HepG2 (cell line): ENCODE results near the gene SBNO2. TPM values are rescaled to one million over a fixed set of nuclear protein-coding genes. Genes with fewer than 3 reads are reported as not detected.
A peak's percentile ranks its signal among the peaks of the same experiment; 100 is the strongest.

Source experiments
- ELF1 ChIP-seq: sonication (generic); formaldehyde crosslinking; IDR thresholded peaks from 2 replicates; pipeline ENCODE4 v1.4.0; 2020; ENCODE audit warnings: missing genetic modification reagents
- JUND ChIP-seq: sonication (generic); formaldehyde crosslinking; IDR thresholded peaks from 2 replicates; pipeline ENCODE4 v1.8.0; 2022; ENCODE audit warnings: mild to moderate bottlenecking, missing genetic modification reagents
- KDM1A ChIP-seq: IDR thresholded peaks from 2 replicates; pipeline ENCODE4 v1.6.1; 2016; ENCODE audit warnings: missing compliant biosample characterization
- LCORL ChIP-seq, 2 experiments: fragments of 450-650 bp in 1 of 2; sonication (generic) in 1 of 2; formaldehyde crosslinking in 1 of 2; IDR thresholded peaks; 2 replicates each; pipeline versions ENCODE4 v1.5.0 to v1.6.1; 2017 to 2020; ENCODE audit warnings: antibody characterized with exemption in 1 of 2, missing genetic modification reagents in 1 of 2
- MAFK ChIP-seq, 2 experiments: IDR thresholded peaks in 1 of 2; conservative IDR thresholded peaks in 1 of 2; 2 replicates each; pipeline ENCODE4 v1.6.1; 2011; ENCODE audit warnings: improper control_type of control experiment in 2 of 2, low read length in 2 of 2
- MYNN ChIP-seq: sonication (generic); formaldehyde crosslinking; IDR thresholded peaks from 2 replicates; pipeline ENCODE4 v1.4.0; 2020; ENCODE audit warnings: mild to moderate bottlenecking, low read depth, missing genetic modification reagents
- NONO ChIP-seq, 2 experiments: fragments of 450-650 bp in 1 of 2; sonication (generic) in 1 of 2; formaldehyde crosslinking in 1 of 2; IDR thresholded peaks in 1 of 2; conservative IDR thresholded peaks in 1 of 2; 2 replicates each; pipeline versions ENCODE4 v1.6.1 to v1.8.0; 2017 to 2022; ENCODE audit warnings: mild to moderate bottlenecking in 1 of 2, missing genetic modification reagents in 1 of 2, moderate library complexity in 1 of 2
- PITX1 ChIP-seq: sonication (generic); formaldehyde crosslinking; IDR thresholded peaks from 2 replicates; pipeline ENCODE4 v1.5.1; 2020; ENCODE audit warnings: mild to moderate bottlenecking, missing genetic modification reagents
- RARA ChIP-seq: IDR thresholded peaks from 2 replicates; pipeline ENCODE4 v1.6.1; 2016; ENCODE audit warnings: missing genetic modification reagents, missing compliant biosample characterization
- SALL1 ChIP-seq: sonication (generic); formaldehyde crosslinking; IDR thresholded peaks from 2 replicates; pipeline ENCODE4 v1.8.0; 2022; ENCODE audit warnings: mild to moderate bottlenecking, missing genetic modification reagents
- SETDB1 ChIP-seq: sonication (generic); formaldehyde crosslinking; IDR thresholded peaks from 2 replicates; pipeline ENCODE4 v1.5.1; 2020; ENCODE audit warnings: missing genetic modification reagents, mild to moderate bottlenecking, borderline replicate concordance
- ZNF180 ChIP-seq: sonication (generic); formaldehyde crosslinking; IDR thresholded peaks from 2 replicates; pipeline ENCODE4 v1.4.0; 2020; ENCODE audit warnings: low read depth, missing genetic modification reagents, borderline replicate concordance
- ZNF263 ChIP-seq: sonication (generic); formaldehyde crosslinking; IDR thresholded peaks from 2 replicates; pipeline ENCODE4 v1.4.0; 2020; ENCODE audit warnings: missing genetic modification reagents
- ZNF333 ChIP-seq: sonication (generic); formaldehyde crosslinking; IDR thresholded peaks from 2 replicates; pipeline ENCODE4 v1.4.0; 2020; ENCODE audit warnings: mild to moderate bottlenecking, missing genetic modification reagents, borderline replicate concordance
- ZNF713 ChIP-seq: sonication (generic); formaldehyde crosslinking; IDR thresholded peaks from 2 replicates; pipeline ENCODE4 v1.4.0; 2020; ENCODE audit warnings: mild to moderate bottlenecking, missing genetic modification reagents
- polyA plus RNA-seq, 8 experiments: library from polyadenylated mRNA; depleted of rRNA in 3 of 8; stranded (reverse) in 7 of 8; unstranded in 1 of 8; fragments of >200 nt; fragmentation: Illumina TruSeq in 4 of 8; extraction: Trizol in 4 of 8; gene quantifications; 2 replicates each; pipeline versions ENCODE4 v1.2.1 to v1.2.3, GENCODE V29; 2011 to 2016; ENCODE audit warnings: low read depth in 4 of 8, missing spikeins in 1 of 8, mixed read lengths in 1 of 8; ENCODE audit not compliant: insufficient read depth in 1 of 8
- total RNA-seq, 5 experiments: library from RNA; depleted of rRNA; stranded (reverse); fragments of >200 nt; fragmentation: Illumina TruSeq; extraction: Trizol; gene quantifications; 2 replicates each; pipeline ENCODE4 v1.2.3, GENCODE V29; 2016; ENCODE audit warnings: low read depth in 1 of 5
- TF ChIP-seq, protein P1 (sequence below): sonication (generic); formaldehyde crosslinking; IDR thresholded peaks from 2 replicates; pipeline ENCODE4 v1.4.0; 2020; ENCODE audit warnings: mild to moderate bottlenecking, missing genetic modification reagents
- TF ChIP-seq, protein P2 (sequence below): sonication (generic); formaldehyde crosslinking; IDR thresholded peaks from 2 replicates; pipeline ENCODE4 v1.4.0; 2020; ENCODE audit warnings: mild to moderate bottlenecking, missing genetic modification reagents
- TF ChIP-seq, protein P3 (sequence below): sonication (generic); formaldehyde crosslinking; conservative IDR thresholded peaks from 2 replicates; pipeline ENCODE4 v1.5.0; 2020; ENCODE audit warnings: missing genetic modification reagents
- TF ChIP-seq, protein P4 (sequence below): sonication (generic); formaldehyde crosslinking; IDR thresholded peaks from 2 replicates; pipeline ENCODE4 v1.4.0; 2020; ENCODE audit warnings: missing genetic modification reagents; ENCODE audit errors: not compliant biosample characterization
- TF ChIP-seq, protein P5 (sequence below): sonication (generic); formaldehyde crosslinking; IDR thresholded peaks from 2 replicates; pipeline ENCODE4 v1.9.0; 2022; ENCODE audit warnings: missing genetic modification reagents, mild to moderate bottlenecking, borderline replicate concordance

The SBNO2 gene
- total and polyA plus RNA-seq, 2 of the 13 experiments (the other 11 are each of a cell fraction or from before 2014, with no cell fraction given), result 8.6 to 10.4 TPM

DNA sequence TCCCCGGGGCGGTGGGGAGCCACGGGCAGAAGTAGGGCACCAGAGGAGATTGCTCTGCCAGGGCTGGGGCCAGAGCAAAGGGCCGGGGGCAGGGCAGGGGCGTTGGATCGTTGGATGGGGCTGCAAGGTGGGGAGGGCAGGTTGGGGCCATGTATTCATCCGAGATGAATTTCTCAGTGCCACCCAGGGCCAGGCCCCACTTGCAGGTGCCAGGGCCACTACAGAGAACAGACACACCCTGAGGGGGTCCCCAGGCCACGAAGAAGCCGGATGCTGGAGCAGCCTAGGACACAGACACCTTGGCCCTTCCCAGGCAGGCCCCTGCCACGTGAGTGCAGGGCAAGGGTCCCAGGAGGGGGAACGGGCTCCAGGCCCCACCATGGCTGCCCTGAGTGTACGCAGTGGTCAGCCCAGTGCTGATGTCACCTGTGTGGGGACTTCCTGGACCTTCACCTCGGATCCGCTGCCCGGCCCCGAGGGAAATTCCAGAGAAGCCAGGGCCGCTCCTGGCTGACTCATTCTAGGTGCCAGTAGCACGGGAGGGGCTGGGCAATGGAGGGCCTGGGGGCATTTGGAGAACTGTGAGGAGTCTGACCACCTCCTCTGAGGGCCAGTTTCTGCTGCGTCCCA lies 9.6 kb upstream of the SBNO2 start (continued):
- TF ChIP-seq LCORL (IDR thresholded peaks at IDR 0.05) (no peak), LCORL (CRISPR knock-in tag; IDR thresholded peaks at IDR 0.05) (peak; percentile 85), NONO (IDR thresholded peaks at IDR 0.05) (no peak), NONO (CRISPR knock-in tag; conservative IDR thresholded peaks at IDR 0.05) (no peak), KDM1A (CRISPR knock-in tag) (no peak), MYNN (CRISPR knock-in tag) (no peak), ZNF180 (CRISPR knock-in tag) (no peak), RARA (CRISPR knock-in tag) (peak; percentile 68; the same call in 1 of the 2 replicates), SETDB1 (CRISPR knock-in tag) (no peak), ZNF263 (no peak), PITX1 (CRISPR knock-in tag) (0 out of 2 replicates have a peak, but pooled peaks have one; percentile 30), ELF1 (CRISPR knock-in tag) (peak; percentile 85), JUND (peak; percentile 82), SALL1 (CRISPR knock-in tag) (peak; percentile 73), ZNF713 (CRISPR knock-in tag) (peak; percentile 51; the same call in 1 of the 2 replicates), MAFK (conservative IDR thresholded peaks at IDR 0.05 in 1 of 2, IDR thresholded peaks at IDR 0.05 in 1 of 2; ENCODE audit: low read length in 2 of 2) (no peak), ZNF333 (CRISPR knock-in tag) (no peak; the same call in 1 of the 2 replicates)
- TF ChIP-seq, protein P1, sequence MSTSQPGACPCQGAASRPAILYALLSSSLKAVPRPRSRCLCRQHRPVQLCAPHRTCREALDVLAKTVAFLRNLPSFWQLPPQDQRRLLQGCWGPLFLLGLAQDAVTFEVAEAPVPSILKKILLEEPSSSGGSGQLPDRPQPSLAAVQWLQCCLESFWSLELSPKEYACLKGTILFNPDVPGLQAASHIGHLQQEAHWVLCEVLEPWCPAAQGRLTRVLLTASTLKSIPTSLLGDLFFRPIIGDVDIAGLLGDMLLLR (CRISPR knock-in tag), result 0 out of 2 replicates have a peak, but pooled peaks have one; percentile 27
- TF ChIP-seq, protein P2, sequence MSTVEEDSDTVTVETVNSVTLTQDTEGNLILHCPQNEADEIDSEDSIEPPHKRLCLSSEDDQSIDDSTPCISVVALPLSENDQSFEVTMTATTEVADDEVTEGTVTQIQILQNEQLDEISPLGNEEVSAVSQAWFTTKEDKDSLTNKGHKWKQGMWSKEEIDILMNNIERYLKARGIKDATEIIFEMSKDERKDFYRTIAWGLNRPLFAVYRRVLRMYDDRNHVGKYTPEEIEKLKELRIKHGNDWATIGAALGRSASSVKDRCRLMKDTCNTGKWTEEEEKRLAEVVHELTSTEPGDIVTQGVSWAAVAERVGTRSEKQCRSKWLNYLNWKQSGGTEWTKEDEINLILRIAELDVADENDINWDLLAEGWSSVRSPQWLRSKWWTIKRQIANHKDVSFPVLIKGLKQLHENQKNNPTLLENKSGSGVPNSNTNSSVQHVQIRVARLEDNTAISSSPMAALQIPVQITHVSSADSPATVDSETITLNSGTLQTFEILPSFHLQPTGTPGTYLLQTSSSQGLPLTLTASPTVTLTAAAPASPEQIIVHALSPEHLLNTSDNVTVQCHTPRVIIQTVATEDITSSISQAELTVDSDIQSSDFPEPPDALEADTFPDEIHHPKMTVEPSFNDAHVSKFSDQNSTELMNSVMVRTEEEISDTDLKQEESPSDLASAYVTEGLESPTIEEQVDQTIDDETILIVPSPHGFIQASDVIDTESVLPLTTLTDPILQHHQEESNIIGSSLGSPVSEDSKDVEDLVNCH (CRISPR knock-in tag), result no peak
- TF ChIP-seq, protein P3, sequence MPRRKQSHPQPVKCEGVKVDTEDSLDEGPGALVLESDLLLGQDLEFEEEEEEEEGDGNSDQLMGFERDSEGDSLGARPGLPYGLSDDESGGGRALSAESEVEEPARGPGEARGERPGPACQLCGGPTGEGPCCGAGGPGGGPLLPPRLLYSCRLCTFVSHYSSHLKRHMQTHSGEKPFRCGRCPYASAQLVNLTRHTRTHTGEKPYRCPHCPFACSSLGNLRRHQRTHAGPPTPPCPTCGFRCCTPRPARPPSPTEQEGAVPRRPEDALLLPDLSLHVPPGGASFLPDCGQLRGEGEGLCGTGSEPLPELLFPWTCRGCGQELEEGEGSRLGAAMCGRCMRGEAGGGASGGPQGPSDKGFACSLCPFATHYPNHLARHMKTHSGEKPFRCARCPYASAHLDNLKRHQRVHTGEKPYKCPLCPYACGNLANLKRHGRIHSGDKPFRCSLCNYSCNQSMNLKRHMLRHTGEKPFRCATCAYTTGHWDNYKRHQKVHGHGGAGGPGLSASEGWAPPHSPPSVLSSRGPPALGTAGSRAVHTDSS (CRISPR knock-in tag), result no peak
- TF ChIP-seq, protein P4, sequence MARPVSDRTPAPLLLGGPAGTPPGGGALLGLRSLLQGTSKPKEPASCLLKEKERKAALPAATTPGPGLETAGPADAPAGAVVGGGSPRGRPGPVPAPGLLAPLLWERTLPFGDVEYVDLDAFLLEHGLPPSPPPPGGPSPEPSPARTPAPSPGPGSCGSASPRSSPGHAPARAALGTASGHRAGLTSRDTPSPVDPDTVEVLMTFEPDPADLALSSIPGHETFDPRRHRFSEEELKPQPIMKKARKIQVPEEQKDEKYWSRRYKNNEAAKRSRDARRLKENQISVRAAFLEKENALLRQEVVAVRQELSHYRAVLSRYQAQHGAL, result no peak
- TF ChIP-seq, protein P5, sequence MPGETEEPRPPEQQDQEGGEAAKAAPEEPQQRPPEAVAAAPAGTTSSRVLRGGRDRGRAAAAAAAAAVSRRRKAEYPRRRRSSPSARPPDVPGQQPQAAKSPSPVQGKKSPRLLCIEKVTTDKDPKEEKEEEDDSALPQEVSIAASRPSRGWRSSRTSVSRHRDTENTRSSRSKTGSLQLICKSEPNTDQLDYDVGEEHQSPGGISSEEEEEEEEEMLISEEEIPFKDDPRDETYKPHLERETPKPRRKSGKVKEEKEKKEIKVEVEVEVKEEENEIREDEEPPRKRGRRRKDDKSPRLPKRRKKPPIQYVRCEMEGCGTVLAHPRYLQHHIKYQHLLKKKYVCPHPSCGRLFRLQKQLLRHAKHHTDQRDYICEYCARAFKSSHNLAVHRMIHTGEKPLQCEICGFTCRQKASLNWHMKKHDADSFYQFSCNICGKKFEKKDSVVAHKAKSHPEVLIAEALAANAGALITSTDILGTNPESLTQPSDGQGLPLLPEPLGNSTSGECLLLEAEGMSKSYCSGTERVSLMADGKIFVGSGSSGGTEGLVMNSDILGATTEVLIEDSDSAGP, result peak; percentile 35; the same call in 1 of the 2 replicates
